Cardiac muscle cell (in vitro differentiated cells and primary cell): Measurements from ENCODE around the gene ADNP2. TPM values are rescaled to one million over a fixed set of nuclear protein-coding genes. Genes with fewer than 3 reads are reported as not detected.

Source experiments
- DNase-seq, 2 donors: peaks; one replicate each; pipeline versions ENCODE4 v3.0.0 to v3.0.0-alpha.2; 2010 to 2017; ENCODE audit warnings: low read depth in 1 of 2, low spot score in 1 of 2
- H3K27ac ChIP-seq: fragments of 200-600 bp; sonication (generic); 2 replicates; pipeline ENCODE4 v1.5.1; 2016
- H3K27me3 ChIP-seq: fragments of 200-600 bp; sonication (generic); 2 replicates; pipeline ENCODE4 v1.6.0; 2016; ENCODE audit warnings: control low read depth
- H3K36me3 ChIP-seq: fragments of 200-600 bp; sonication (generic); 2 replicates; pipeline ENCODE4 v1.5.1; 2016; ENCODE audit warnings: control low read depth
- H3K4me1 ChIP-seq: fragments of 200-600 bp; sonication (generic); 2 replicates; pipeline ENCODE4 v1.8.1; 2017; ENCODE audit warnings: low read depth, mild to moderate bottlenecking, mixed run types
- H3K4me3 ChIP-seq: fragments of 200-600 bp; sonication (generic); 2 replicates; pipeline ENCODE4 v1.5.1; 2016; ENCODE audit warnings: mild to moderate bottlenecking
- H3K9me3 ChIP-seq: fragments of 200-600 bp; sonication (generic); 2 replicates; pipeline ENCODE4 v1.5.1; 2017; ENCODE audit warnings: low read depth, mild to moderate bottlenecking, control low read depth
- polyA plus RNA-seq: library from polyadenylated mRNA; unstranded; fragments of >200 nt; fragmentation: Nextera tagmentation; extraction: Ambion mirVana; gene quantifications from 2 replicates; pipeline ENCODE4 v1.2.1, GENCODE V29; 2016
- total RNA-seq: library from RNA; depleted of rRNA; stranded (reverse); fragments of >200 nt; gene quantifications from 2 replicates; pipeline ENCODE4 v1.2.3, GENCODE V29; 2016
- TF ChIP-seq, protein P1 (sequence below): IDR thresholded peaks from 2 replicates; pipeline ENCODE4 v1.5.1; 2012; ENCODE audit warnings: low read depth, mild to moderate bottlenecking, low read length

ADNP2 gene, protein sequence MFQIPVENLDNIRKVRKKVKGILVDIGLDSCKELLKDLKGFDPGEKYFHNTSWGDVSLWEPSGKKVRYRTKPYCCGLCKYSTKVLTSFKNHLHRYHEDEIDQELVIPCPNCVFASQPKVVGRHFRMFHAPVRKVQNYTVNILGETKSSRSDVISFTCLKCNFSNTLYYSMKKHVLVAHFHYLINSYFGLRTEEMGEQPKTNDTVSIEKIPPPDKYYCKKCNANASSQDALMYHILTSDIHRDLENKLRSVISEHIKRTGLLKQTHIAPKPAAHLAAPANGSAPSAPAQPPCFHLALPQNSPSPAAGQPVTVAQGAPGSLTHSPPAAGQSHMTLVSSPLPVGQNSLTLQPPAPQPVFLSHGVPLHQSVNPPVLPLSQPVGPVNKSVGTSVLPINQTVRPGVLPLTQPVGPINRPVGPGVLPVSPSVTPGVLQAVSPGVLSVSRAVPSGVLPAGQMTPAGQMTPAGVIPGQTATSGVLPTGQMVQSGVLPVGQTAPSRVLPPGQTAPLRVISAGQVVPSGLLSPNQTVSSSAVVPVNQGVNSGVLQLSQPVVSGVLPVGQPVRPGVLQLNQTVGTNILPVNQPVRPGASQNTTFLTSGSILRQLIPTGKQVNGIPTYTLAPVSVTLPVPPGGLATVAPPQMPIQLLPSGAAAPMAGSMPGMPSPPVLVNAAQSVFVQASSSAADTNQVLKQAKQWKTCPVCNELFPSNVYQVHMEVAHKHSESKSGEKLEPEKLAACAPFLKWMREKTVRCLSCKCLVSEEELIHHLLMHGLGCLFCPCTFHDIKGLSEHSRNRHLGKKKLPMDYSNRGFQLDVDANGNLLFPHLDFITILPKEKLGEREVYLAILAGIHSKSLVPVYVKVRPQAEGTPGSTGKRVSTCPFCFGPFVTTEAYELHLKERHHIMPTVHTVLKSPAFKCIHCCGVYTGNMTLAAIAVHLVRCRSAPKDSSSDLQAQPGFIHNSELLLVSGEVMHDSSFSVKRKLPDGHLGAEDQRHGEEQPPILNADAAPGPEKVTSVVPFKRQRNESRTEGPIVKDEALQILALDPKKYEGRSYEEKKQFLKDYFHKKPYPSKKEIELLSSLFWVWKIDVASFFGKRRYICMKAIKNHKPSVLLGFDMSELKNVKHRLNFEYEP
- total RNA-seq (24.8 and 35.8 TPM in 2 replicates), polyA plus RNA-seq (10.5 and 19.9 TPM in 2 replicates)

GRCh38 chr18:80108739-80109675, at the start of gene ADNP2:
ADNP2 (plus strand) TSS chr18:80109262; CDS start chr18:80117543, 8,281 bp downstream.
- Histone ChIP-seq H3K9me3 (no peaks in the 10 kb centered on the region), H3K4me3 (peak within 1 kb of the TSS; percentile 79), H3K4me1 (peaks cover 28% of the 10 kb centered on the region), H3K27me3 (no peaks in the 10 kb centered on the region), H3K36me3 (no peaks in the 10 kb centered on the region), H3K27ac (peak within 1 kb of the TSS; percentile 95)
- TF ChIP-seq, protein P1, sequence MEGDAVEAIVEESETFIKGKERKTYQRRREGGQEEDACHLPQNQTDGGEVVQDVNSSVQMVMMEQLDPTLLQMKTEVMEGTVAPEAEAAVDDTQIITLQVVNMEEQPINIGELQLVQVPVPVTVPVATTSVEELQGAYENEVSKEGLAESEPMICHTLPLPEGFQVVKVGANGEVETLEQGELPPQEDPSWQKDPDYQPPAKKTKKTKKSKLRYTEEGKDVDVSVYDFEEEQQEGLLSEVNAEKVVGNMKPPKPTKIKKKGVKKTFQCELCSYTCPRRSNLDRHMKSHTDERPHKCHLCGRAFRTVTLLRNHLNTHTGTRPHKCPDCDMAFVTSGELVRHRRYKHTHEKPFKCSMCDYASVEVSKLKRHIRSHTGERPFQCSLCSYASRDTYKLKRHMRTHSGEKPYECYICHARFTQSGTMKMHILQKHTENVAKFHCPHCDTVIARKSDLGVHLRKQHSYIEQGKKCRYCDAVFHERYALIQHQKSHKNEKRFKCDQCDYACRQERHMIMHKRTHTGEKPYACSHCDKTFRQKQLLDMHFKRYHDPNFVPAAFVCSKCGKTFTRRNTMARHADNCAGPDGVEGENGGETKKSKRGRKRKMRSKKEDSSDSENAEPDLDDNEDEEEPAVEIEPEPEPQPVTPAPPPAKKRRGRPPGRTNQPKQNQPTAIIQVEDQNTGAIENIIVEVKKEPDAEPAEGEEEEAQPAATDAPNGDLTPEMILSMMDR = no peak
- DNase-seq = peak; percentile 90 to 94

DNA sequence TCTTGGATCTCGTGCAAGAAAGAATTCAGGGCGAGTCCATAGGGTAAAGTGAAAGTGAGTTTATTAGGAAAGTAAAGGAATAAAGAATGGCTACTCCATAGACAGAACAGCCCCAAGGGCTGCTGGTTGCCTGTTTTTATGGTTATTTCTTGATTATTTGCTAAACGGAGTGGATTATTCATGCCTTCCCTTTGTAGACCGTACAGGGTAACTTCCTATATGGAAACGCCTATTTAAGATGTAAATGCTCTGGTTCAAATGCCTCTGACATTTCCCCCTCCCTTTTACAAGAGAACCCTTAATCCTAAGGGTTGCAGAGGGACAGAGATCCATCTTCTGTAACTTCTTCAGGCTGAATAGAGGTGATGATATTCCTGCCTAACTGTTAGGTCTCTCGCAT, 49.1 kb upstream of the ADNP2 start:
- no peak for DNase-seq
- H3K36me3 ChIP-seq = no peaks in the 10 kb centered on the region
- no peaks in the 10 kb centered on the region for H3K27me3 ChIP-seq
- H3K9me3 ChIP-seq = peaks cover 3% of the 10 kb centered on the region
- no peak overlapping the region for H3K27ac ChIP-seq
- H3K4me1 ChIP-seq = no peaks in the 10 kb centered on the region
- TF ChIP-seq, protein P1 = no peak
- no peak overlapping the region for H3K4me3 ChIP-seq

DNA sequence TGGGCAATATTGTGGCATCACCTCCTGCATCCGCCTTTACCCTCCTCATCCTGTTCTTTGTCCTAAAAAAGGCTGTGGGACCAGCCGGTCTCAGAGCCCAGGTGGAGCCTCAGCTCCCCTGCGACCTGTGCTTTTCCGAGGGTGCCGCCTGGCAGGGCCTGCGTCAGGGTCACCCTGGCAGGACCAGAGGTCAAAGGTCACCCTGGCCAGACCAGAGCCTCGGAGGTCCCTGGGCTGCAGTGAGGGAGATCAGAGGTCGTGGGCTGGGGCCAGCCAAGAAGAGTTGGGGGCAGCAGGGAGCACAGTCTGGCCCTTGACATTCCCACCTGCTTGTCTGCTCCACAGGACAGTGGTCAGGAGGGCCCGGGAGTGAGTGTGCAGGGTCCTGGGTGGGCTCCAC, 43.4 kb upstream of the ADNP2 start:
- no peak overlapping the region for H3K4me3 ChIP-seq
- no peaks in the 10 kb centered on the region for H3K27me3 ChIP-seq
- DNase-seq = no peak
- no peak overlapping the region for H3K27ac ChIP-seq
- H3K4me1 ChIP-seq = no peaks in the 10 kb centered on the region
- peaks cover 3% of the 10 kb centered on the region for H3K9me3 ChIP-seq
- no peaks in the 10 kb centered on the region for H3K36me3 ChIP-seq
- TF ChIP-seq, protein P1 = no peak

- Histone ChIP-seq H3K4me1 (no peaks in the 10 kb centered on the region), H3K9me3 (peaks cover 3% of the 10 kb centered on the region), H3K4me3 (no peak overlapping the region), H3K27ac (no peak overlapping the region), H3K36me3 (no peaks in the 10 kb centered on the region), H3K27me3 (no peaks in the 10 kb centered on the region)
- TF ChIP-seq, protein P1 = no peak
- DNase-seq = no peak
Measured at GRCh38 chr18:80067321-80067720, 41.7 kb upstream of the ADNP2 start.

- no peak overlapping the region for H3K27ac ChIP-seq
- TF ChIP-seq, protein P1 = no peak
- H3K27me3 ChIP-seq = no peaks in the 10 kb centered on the region
- no peaks in the 10 kb centered on the region for H3K4me1 ChIP-seq
- no peak for DNase-seq
- no peaks in the 10 kb centered on the region for H3K36me3 ChIP-seq
- H3K9me3 ChIP-seq = no peaks in the 10 kb centered on the region
- H3K4me3 ChIP-seq = no peak overlapping the region
Measured at GRCh38 chr18:80067897-80068296, 41.2 kb upstream of the ADNP2 start.
